NCI-H1092 treated with DMSO at 0.1 percent for 48 hours (cell line): Measurements from ENCODE around the gene FABP3.

Experiments
- DNase-seq: peaks from one replicate; lab custom pipeline; 2025; lab: John Stamatoyannopoulos, UW

Gene FABP3

GRCh38 chr1:31373056-31373896 is at the start of gene FABP3:
Gene FABP3 (minus strand): TSS chr1:31373076. CDS start chr1:31373014, 62 bp downstream.
- peak; percentile 73 for DNase-seq

- no peak for DNase-seq
Observed at GRCh38 chr1:31421371-31422040, 48.6 kb upstream of the FABP3 start.

- no peak for DNase-seq
Observed at GRCh38 chr1:31420716-31421115, 47.8 kb upstream of the FABP3 start.

- DNase-seq = no peak
Observed at GRCh38 chr1:31418626-31419323, 45.9 kb upstream of the FABP3 start.

- no peak for DNase-seq
Observed at GRCh38 chr1:31417148-31417547, 44.3 kb upstream of the FABP3 start.

GRCh38 chr1:31416101-31416736 is 43.3 kb upstream of the FABP3 start:
- no peak for DNase-seq

- DNase-seq = no peak
Observed at GRCh38 chr1:31415658-31416057, 42.8 kb upstream of the FABP3 start.

GRCh38 chr1:31414980-31415370 is 42.1 kb upstream of the FABP3 start:
- no peak for DNase-seq

- peak; percentile 27 for DNase-seq
Observed at GRCh38 chr1:31413405-31414001, 40.6 kb upstream of the FABP3 start.

GRCh38 chr1:31412732-31413404 is 40.0 kb upstream of the FABP3 start, which contains the start of gene SERINC2:
Gene SERINC2 (plus strand): TSS chr1:31413213. CDS start chr1:31413266, 53 bp downstream.
- no peak for DNase-seq

- no peak for DNase-seq
Observed at GRCh38 chr1:31412205-31412604, 39.3 kb upstream of the FABP3 start.

GRCh38 chr1:31410871-31411270 is 38.0 kb upstream of the FABP3 start:
- DNase-seq = no peak

- DNase-seq = no peak
Observed at GRCh38 chr1:31409946-31410858, 37.3 kb upstream of the FABP3 start.

- no peak for DNase-seq
Observed at GRCh38 chr1:31408788-31409318, 36.0 kb upstream of the FABP3 start.

- no peak for DNase-seq
Observed at GRCh38 chr1:31407029-31407626, 34.3 kb upstream of the FABP3 start.

- no peak for DNase-seq
Observed at GRCh38 chr1:31405578-31406245, 32.8 kb upstream of the FABP3 start.

GRCh38 chr1:31401241-31401640 is 28.4 kb upstream of the FABP3 start:
- DNase-seq = no peak

GRCh38 chr1:31400393-31400792 is 27.5 kb upstream of the FABP3 start:
- DNase-seq = no peak

GRCh38 chr1:31399976-31400375 is 27.1 kb upstream of the FABP3 start:
- DNase-seq = no peak
